Nephron (organoid): Measurements from ENCODE around the gene CDK12.
"Not testable (repeated sequence)": the region's sequence is repeated elsewhere in the genome, so short reads cannot be mapped to it uniquely, and the experiment has no call there.

Experiments
- H3K27ac Mint-ChIP-seq, 3 experiments: 2 replicates each; pipeline ENCODE4 v1.8.0; 2020; ENCODE audit warnings: mixed read lengths in 3 of 3, mild to moderate bottlenecking in 2 of 3, moderate library complexity in 1 of 3
- H3K27me3 Mint-ChIP-seq: 2 replicates; pipeline ENCODE4 v1.8.0; 2021; ENCODE audit warnings: low read depth, mild to moderate bottlenecking, moderate library complexity, mixed read lengths
- H3K36me3 Mint-ChIP-seq: 2 replicates; pipeline ENCODE4 v1.8.0; 2020; ENCODE audit warnings: low read depth, mixed read lengths
- H3K4me1 Mint-ChIP-seq: 2 replicates; pipeline ENCODE4 v1.8.0; 2020; ENCODE audit warnings: mixed read lengths
- H3K4me3 Mint-ChIP-seq, 3 experiments: 2 replicates each; pipeline ENCODE4 v1.8.0; 2020; ENCODE audit warnings: mild to moderate bottlenecking in 3 of 3, mixed read lengths in 3 of 3, moderate library complexity in 2 of 3
- H3K9me3 Mint-ChIP-seq: 2 replicates; pipeline ENCODE4 v1.8.0; 2020; ENCODE audit warnings: mixed read lengths
- CTCF ChIP-seq, 3 experiments: fragments of 200-600 bp; sonication (generic); IDR thresholded peaks; one replicate each; pipeline ENCODE4 v1.5.0; 2021; ENCODE audit warnings: antibody characterized with exemption in 3 of 3; ENCODE audit not compliant: unreplicated experiment in 3 of 3

The CDK12 gene

GRCh38 chr17:39473310-39473709 lies 12.0 kb downstream of the CDK12 start:
- Mint-ChIP-seq H3K36me3 (peaks cover 43% of the 10 kb centered on the region), H3K4me1 (no peaks in the 10 kb centered on the region), H3K4me3 (no peak overlapping the region), H3K27me3 (no peaks in the 10 kb centered on the region), H3K27ac (no peak overlapping the region), H3K9me3 (no peaks in the 10 kb centered on the region)
- no peak for TF ChIP-seq CTCF (IDR thresholded peaks at IDR 0.05; ENCODE audit: unreplicated experiment in 3 of 3)

- H3K27ac Mint-ChIP-seq, H3K4me1 Mint-ChIP-seq, H3K4me3 Mint-ChIP-seq, H3K27me3 Mint-ChIP-seq, H3K9me3 Mint-ChIP-seq: not testable (repeated sequence)
- peaks cover 46% of the 10 kb centered on the region for H3K36me3 Mint-ChIP-seq
Measured at GRCh38 chr17:39479631-39480030, 18.3 kb downstream of the CDK12 start.

- Mint-ChIP-seq H3K27ac (no peak overlapping the region), H3K27me3 (no peaks in the 10 kb centered on the region), H3K4me3 (no peak overlapping the region), H3K9me3 (no peaks in the 10 kb centered on the region), H3K36me3 (peaks cover 40% of the 10 kb centered on the region), H3K4me1 (no peaks in the 10 kb centered on the region)
- TF ChIP-seq CTCF (IDR thresholded peaks at IDR 0.05; ENCODE audit: unreplicated experiment in 3 of 3) = no peak
Measured at GRCh38 chr17:39483506-39483905, 22.2 kb downstream of the CDK12 start.

GRCh38 chr17:39484178-39484577 lies 22.9 kb downstream of the CDK12 start:
- no peak for TF ChIP-seq CTCF (IDR thresholded peaks at IDR 0.05; ENCODE audit: unreplicated experiment in 3 of 3)
- H3K36me3 Mint-ChIP-seq = peaks cover 35% of the 10 kb centered on the region
- H3K27me3 Mint-ChIP-seq = no peaks in the 10 kb centered on the region
- no peak overlapping the region for H3K4me3 Mint-ChIP-seq
- no peak overlapping the region for H3K27ac Mint-ChIP-seq
- H3K9me3 Mint-ChIP-seq = no peaks in the 10 kb centered on the region
- H3K4me1 Mint-ChIP-seq = no peaks in the 10 kb centered on the region

GRCh38 chr17:39485555-39485954 lies 24.3 kb downstream of the CDK12 start:
- no peaks in the 10 kb centered on the region for H3K9me3 Mint-ChIP-seq
- no peaks in the 10 kb centered on the region for H3K27me3 Mint-ChIP-seq
- H3K4me3 Mint-ChIP-seq = no peak overlapping the region
- H3K27ac Mint-ChIP-seq = no peak overlapping the region
- H3K36me3 Mint-ChIP-seq = peaks cover 29% of the 10 kb centered on the region
- no peaks in the 10 kb centered on the region for H3K4me1 Mint-ChIP-seq
- TF ChIP-seq CTCF (IDR thresholded peaks at IDR 0.05; ENCODE audit: unreplicated experiment in 3 of 3) = no peak

GRCh38 chr17:39486242-39486641 lies 25.0 kb downstream of the CDK12 start:
- Mint-ChIP-seq H3K36me3 (peaks cover 30% of the 10 kb centered on the region), H3K9me3 (no peaks in the 10 kb centered on the region), H3K27ac (no peak overlapping the region), H3K27me3 (no peaks in the 10 kb centered on the region), H3K4me1 (no peaks in the 10 kb centered on the region), H3K4me3 (no peak overlapping the region)
- no peak for TF ChIP-seq CTCF (IDR thresholded peaks at IDR 0.05; ENCODE audit: unreplicated experiment in 3 of 3)

GRCh38 chr17:39487490-39487889 lies 26.2 kb downstream of the CDK12 start:
- not testable (repeated sequence) for H3K27ac Mint-ChIP-seq, H3K9me3 Mint-ChIP-seq, H3K4me1 Mint-ChIP-seq, H3K27me3 Mint-ChIP-seq, H3K4me3 Mint-ChIP-seq
- H3K36me3 Mint-ChIP-seq = peaks cover 21% of the 10 kb centered on the region
